GM18507 (cell line): ENCODE data around the gene IYD.

Source experiments
- DNase-seq: peaks from one replicate; pipeline ENCODE4 v3.0.0; 2011; ENCODE audit warnings: low read depth; ENCODE audit not compliant: insufficient read length; ENCODE audit errors: extremely low spot score
- FAIRE-seq: peaks from 2 replicates; lab custom pipeline; 2011; peaks lifted over from hg19 to GRCh38; lab: Jason Lieb, UNC

IYD gene

GRCh38 chr6:150392452-150393220 lies 23.8 kb downstream of the IYD start:
- FAIRE-seq, result no peak

DNA sequence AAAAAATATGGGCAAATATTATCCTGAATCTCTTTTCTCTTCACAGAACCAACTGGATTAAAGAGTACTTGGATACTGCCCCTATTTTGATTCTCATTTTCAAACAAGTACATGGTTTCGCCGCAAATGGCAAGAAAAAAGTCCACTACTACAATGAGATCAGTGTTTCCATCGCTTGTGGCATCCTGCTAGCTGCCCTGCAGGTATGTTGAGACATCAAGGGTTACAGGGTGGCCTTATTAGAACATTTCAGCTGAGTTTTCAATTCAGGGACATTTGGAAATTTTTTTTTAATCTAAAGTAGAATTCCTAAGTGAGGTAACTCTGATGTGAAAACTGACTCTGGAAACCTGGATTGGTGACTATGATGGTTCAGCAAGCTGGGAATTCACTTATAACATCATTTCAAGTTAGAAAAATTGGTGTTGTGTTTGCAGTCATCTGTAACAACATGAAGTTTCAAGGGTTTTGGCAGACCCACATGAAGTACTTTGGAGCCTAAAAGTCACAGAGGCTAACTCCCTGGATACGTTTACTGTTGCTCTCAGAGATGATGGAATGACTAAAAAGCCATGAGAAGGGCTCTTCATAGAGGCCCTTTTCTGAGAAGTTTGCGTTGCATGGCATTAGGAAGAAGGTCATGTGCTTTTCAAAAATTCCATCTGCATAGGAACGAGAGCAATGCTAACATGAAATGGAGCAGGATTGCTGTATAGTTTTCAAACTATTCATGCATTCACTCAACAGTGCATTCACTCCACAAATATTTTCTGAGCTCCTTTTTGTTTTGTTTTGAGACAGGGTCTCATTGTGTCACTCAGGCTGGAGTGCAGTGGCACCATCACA lies 25.5 kb downstream of the IYD start:
- DNase-seq (no peak), FAIRE-seq (no peak)

More at GRCh38 chr6:150392452-150393220, 23.8 kb downstream of the IYD start:
- no peak for DNase-seq

DNA sequence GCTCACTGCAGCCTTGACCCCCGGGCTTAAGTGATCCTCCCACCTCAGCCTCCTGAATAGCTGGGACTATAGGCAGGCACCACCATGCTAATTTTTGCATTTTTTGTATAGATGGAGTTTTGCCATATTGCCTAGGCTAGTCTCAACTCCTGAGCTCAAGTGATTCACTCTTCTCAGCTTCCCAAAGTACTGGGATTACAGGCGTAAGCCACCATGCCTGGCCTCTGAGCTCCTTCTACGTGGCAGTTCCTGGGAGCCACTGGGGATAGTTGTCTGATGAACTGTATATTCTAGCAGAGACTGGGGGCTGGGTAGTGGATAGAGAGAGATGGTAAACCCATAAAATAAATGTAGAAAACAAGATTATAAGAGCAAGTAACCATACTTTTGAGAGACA lies 26.1 kb downstream of the IYD start:
- DNase-seq, result no peak
- no peak for FAIRE-seq

DNA sequence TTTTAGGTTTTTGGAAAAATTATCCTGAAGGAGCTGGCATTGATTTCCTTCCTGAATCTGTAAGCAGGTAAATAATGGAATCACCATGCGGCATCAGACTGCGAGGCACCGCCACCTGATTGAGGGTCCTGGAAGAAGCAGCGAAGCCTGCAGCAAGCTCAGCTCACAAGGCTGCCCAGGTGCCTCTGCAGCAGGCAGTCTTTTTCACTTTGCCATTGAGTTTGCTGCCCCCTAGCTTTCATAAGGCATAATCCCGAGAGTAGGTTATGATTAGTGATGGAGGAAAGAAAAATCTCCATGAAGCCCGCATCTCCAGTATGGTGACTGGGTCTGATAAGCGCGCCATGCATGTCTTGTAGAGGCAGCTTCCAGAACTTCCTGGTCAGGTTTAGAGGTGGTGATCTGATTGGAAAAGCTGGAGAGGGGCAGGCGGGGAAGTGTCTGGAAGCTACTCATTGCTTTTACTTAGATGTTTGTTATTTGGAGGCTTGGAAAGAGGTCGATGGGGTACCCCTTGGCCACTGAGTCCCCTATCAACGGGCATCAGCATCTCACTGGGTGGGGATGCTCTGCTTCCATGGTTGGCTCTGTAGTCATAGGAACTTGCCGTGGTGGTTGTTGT lies 26.7 kb downstream of the IYD start:
- peak; percentile 86 for FAIRE-seq
- DNase-seq, result peak; percentile 5

DNA sequence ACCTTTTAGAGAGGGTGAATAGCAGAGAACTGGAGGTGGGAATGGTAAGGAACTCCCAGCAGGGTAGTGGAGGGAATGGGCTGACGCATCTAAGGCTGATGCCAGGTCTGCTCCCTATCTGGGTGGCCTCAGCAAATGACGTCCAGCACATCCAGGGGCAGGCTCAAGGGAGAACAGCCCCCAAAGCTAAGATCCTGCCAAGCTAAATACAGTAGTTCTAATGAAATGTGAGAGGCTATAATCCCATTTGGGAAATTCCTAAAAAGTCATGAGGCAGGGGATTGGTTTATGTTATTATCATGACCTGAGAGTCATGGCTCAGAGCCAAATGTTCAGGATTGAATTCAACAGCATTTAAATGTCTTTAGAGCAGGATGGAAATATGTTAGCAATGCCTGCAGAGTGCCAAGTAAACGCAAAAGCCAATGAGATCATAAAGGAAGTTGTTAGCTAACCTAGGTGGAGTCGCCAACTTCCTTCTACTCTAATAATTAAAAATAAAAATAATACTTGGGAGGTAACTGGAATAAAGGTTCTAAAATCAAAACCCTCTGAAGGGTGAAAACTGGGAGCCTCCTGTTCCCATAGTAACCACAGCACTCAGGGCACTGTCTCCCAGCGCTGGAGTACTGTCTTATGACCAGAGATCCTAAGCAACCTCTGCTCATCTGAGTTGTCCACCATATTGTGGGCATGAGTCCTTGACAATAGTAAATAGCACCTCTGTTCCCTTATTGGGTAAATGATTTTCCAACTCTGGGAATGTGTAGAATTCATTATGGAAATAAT lies 34.8 kb downstream of the IYD start:
- FAIRE-seq (no peak), DNase-seq (no peak)

DNA sequence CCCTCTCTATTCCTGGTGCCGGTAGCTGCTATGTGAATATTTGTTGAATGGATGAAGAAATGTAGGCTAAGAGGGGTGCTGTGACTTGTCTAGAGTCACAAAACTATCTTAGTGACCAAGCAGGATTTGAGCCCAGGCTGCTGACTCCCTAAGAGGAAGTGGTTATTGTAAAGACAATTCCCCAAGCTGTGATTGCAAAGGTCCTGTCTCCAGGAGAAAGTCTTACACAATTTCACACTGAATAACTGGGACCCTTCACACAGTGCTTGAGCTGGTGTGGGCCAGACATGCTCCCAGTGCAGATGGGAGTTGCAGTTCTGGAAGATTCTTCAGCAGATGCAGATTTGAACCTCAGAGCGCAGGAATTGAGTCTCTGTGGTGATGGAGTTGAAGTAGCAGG lies 38.1 kb downstream of the IYD start:
- no peak for DNase-seq
- FAIRE-seq, result no peak

DNA sequence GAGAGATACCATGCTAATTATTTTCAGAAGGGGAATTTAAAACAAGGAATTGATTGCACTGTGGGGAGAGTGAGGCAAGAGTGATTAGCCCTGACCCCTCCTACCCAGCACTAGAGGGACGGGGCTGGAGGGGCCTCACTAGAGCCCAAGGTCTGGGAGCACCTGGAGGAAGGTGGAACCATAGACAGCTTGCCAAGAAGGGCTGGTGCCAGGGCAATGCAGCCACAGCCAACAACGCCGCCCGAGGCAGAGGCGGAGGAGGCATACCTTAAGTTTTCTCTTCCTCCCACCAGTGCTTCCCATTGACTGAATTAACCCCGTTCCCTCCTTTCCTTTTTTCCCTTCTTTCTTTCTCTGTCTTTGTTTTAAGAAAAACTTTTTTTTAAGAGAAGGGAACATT lies 40.0 kb downstream of the IYD start:
- DNase-seq (no peak), FAIRE-seq (no peak)

- DNase-seq (no peak), FAIRE-seq (no peak)
Measured at GRCh38 chr6:150409576-150410066, 40.8 kb downstream of the IYD start.

GRCh38 chr6:150410399-150410798 lies 41.6 kb downstream of the IYD start:
- no peak for DNase-seq
- no peak for FAIRE-seq

- DNase-seq (no peak), FAIRE-seq (no peak)
Measured at GRCh38 chr6:150410906-150411305, 42.1 kb downstream of the IYD start.

DNA sequence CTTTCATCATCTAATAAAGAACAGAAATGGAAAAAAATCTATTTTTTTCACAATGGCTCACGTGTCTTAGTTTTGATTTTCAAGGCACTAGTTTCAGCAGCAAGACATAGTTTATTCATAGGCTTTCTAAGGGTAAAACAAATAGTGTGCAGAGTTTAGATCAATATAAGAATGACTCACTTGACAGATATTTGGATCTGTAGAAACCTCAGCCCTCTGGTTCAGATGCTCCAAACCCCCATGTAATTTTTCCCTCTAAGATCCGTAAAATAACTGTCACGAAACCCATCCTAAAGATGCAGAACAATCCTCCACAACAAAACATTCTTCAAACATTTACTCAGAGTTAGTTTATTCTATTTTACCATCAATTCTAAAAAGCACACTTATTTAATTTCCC lies 43.4 kb downstream of the IYD start:
- FAIRE-seq, result no peak
- DNase-seq, result no peak

DNA sequence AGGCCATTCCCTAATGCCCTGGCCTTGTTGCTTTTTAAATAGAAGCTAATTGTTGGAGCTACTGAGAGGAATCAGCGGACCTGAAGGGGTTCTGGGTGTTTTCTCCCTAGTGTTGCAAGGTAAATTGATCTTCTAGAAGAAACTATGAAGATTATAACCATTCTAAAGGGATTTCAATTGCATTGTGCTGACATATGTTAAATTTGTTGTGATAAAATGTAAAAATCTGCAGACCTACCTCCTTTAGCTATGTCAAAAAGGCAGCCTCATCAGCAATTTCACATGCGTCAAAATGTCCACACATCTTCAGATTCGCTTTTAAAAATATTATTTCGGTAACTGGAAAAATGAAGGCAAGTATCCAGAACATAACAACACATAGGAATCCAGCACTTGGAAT lies 44.4 kb downstream of the IYD start:
- FAIRE-seq, result no peak
- no peak for DNase-seq

GRCh38 chr6:150413781-150414281 lies 45.0 kb downstream of the IYD start:
- no peak for DNase-seq
- no peak for FAIRE-seq

DNA sequence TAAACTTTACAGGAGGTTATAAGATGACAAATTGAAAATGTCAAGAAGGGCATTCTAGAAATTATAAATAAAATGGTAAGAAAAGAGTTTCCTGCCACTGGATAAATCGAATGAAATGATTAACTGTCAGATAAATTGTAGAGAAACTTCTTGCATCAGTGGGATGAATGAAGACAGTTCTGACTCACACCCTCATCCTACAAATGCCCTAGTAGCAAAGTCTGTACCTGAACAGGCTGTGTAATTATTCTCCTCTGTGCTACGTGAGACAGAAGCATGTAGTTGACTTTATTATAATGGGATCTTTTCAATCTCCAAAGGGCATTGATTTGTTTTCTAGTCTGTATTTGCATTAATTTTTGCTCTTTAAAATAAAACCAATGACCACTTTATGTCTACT lies 47.3 kb downstream of the IYD start:
- DNase-seq (no peak), FAIRE-seq (no peak)

DNA sequence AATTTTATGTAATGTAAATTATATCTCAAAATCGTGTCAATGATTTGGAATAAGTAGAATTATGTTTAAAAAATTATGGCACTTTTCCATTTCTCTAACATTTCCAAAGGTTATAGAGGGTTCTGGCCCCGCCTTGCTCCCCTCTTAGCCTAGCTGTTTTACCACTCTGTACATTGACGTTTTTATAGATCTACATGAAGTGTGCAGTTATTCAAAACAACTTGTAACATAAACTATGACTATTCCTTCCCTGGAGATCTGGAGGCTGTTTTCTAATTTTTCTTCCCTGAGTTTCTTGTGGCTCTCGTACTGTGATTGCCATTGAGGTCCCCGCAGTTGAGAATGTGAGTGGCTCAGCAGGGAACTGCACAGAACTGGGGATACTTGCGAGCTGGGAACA lies 48.4 kb downstream of the IYD start:
- FAIRE-seq (no peak), DNase-seq (no peak)

GRCh38 chr6:150417899-150418826 lies 49.4 kb downstream of the IYD start:
- DNase-seq, result peak; percentile 47
- FAIRE-seq, result peak; percentile 89

- FAIRE-seq (peak; percentile 71), DNase-seq (peak; percentile 43)
Measured at GRCh38 chr6:150418827-150419594, 50.2 kb downstream of the IYD start.

DNA sequence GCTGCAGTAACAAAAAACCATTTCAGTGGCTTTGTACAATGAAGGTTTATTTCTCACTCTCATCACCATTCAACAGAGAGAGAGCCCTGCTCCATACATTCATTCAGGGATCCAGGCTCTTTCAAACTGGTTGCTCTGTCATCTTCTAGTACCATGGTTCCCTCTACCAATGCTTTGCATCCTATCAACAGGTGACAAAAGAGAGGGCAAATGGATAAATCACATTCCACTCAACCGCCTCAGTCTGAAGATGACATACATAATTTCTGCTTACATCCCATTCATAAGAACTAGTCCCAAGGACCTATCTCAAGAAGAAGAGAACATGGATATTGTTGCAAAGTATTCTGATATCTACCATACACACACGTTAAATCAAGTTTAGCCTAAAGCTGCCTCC lies 51.6 kb downstream of the IYD start:
- DNase-seq (no peak), FAIRE-seq (no peak)
